MM.1S (cell line): ENCODE measurements around the gene NSF.
"Not testable (repeated sequence)": the region's sequence is repeated elsewhere in the genome, so short reads cannot be mapped to it uniquely, and the experiment has no call there.

ENCODE experiments used
- EZH2 ChIP-seq: fragments of 300-600 bp; sonication (generic); optimal IDR thresholded peaks from 2 replicates; pipeline ENCODE3; 2017; ENCODE audit warnings: low read depth, mild to moderate bottlenecking, antibody characterized with exemption, low read length, mixed read lengths
- EZH2phosphoT487 ChIP-seq: fragments of 300-600 bp; sonication (generic); IDR thresholded peaks from 2 replicates; pipeline ENCODE4 v1.6.1; 2018; ENCODE audit warnings: antibody characterized with exemption, low read length
- TF ChIP-seq, protein P1 (sequence below): fragments of 300-600 bp; sonication (generic); IDR thresholded peaks from 2 replicates; pipeline ENCODE4 v1.5.1; 2016; ENCODE audit warnings: antibody characterized with exemption, low read length, mixed read lengths

DNA sequence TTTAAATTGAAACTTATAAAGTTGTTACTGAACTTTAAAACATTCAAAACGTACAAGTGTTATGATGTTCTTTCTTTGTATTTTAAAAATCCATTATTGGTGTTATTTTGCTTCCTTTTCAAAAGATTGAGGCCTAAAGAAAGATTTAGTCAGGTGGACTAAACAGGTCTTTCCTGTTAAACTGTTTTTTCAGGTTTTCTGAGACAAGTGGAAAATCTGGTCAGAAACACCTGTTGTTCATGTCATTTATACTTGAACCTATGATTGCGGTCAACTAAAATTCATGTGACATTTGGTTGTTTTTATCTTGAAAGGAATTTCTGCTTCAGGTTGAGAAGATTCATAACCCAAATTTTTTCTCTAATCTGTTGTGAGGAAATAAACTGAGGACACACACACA is 108.5 kb downstream of the NSF start:
- TF ChIP-seq, protein P1, sequence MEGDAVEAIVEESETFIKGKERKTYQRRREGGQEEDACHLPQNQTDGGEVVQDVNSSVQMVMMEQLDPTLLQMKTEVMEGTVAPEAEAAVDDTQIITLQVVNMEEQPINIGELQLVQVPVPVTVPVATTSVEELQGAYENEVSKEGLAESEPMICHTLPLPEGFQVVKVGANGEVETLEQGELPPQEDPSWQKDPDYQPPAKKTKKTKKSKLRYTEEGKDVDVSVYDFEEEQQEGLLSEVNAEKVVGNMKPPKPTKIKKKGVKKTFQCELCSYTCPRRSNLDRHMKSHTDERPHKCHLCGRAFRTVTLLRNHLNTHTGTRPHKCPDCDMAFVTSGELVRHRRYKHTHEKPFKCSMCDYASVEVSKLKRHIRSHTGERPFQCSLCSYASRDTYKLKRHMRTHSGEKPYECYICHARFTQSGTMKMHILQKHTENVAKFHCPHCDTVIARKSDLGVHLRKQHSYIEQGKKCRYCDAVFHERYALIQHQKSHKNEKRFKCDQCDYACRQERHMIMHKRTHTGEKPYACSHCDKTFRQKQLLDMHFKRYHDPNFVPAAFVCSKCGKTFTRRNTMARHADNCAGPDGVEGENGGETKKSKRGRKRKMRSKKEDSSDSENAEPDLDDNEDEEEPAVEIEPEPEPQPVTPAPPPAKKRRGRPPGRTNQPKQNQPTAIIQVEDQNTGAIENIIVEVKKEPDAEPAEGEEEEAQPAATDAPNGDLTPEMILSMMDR: not testable (repeated sequence)
- TF ChIP-seq EZH2phosphoT487, EZH2: not testable (repeated sequence)
